B cell (primary cell): Measurements from ENCODE around the gene UGDH. TPM values are rescaled to one million over a fixed set of nuclear protein-coding genes. Genes with fewer than 3 reads are reported as not detected.
A peak's percentile ranks its signal among the peaks of the same experiment; 100 is the strongest.

Experiments
- ATAC-seq: fragments of 200-7000 bp; cut with Tn5 transposase; one replicate; pipeline ENCODE4 v1.10.0; 2021; ENCODE audit warnings: low read depth, mild to moderate bottlenecking, moderate number of reproducible peaks, moderate library complexity
- CTCF ChIA-PET: fragments of 350-600 bp; sonication (Branson Sonifier 250); formaldehyde crosslinking; loops from one replicate; lab custom pipeline; 2021; ENCODE audit warnings: antibody characterized with exemption, inconsistent platforms; lab: Charles Lee
- POLR2A ChIA-PET: fragments of 350-600 bp; sonication (Branson Sonifier 250); formaldehyde crosslinking; loops from one replicate; lab custom pipeline; 2021; ENCODE audit warnings: antibody characterized with exemption; lab: Charles Lee
- DNase-seq: peaks from one replicate; pipeline ENCODE4 v3.0.0; 2013
- H2AFZ ChIP-seq: 2 replicates; pipeline ENCODE4 v1.6.1; 2012; ENCODE audit warnings: mild to moderate bottlenecking, low read depth, low read length; ENCODE audit not compliant: insufficient read depth, poor library complexity, severe bottlenecking
- H3K27ac ChIP-seq, 2 donors: 1 replicate in 1 of 2; 2 replicates in 1 of 2; pipeline ENCODE4 v1.5.1; 2012 to 2013; ENCODE audit warnings: low read length in 2 of 2, mild to moderate bottlenecking in 2 of 2, moderate library complexity in 1 of 2
- H3K27me3 ChIP-seq, 4 experiments: fragments of 200-600 bp in 1 of 4; sonication (generic) in 1 of 4; replicated peaks in 1 of 4; 1 replicate in 2 of 4; 2 replicates in 2 of 4; pipeline versions ENCODE4 v1.6.1 to v1.7.0; 2013 to 2016; ENCODE audit warnings: low read length in 3 of 4, mild to moderate bottlenecking in 2 of 4, mixed read lengths in 1 of 4, moderate library complexity in 1 of 4; ENCODE audit not compliant: insufficient read depth in 4 of 4, control insufficient read depth in 3 of 4; ENCODE audit errors: control extremely low read depth in 1 of 4
- H3K36me3 ChIP-seq, 2 experiments: replicated peaks in 1 of 2; 1 replicate in 1 of 2; 2 replicates in 1 of 2; pipeline versions ENCODE4 v1.6.1 to v1.7.1; 2013; ENCODE audit warnings: low read length in 1 of 2; ENCODE audit not compliant: insufficient read depth in 2 of 2, control insufficient read depth in 1 of 2; ENCODE audit errors: control extremely low read depth in 1 of 2, extremely low read depth in 1 of 2
- H3K4me1 ChIP-seq, 2 donors: fragments of 200-600 bp in 1 of 2; sonication (generic) in 1 of 2; 1 replicate in 1 of 2; 2 replicates in 1 of 2; pipeline versions ENCODE4 v1.5.1 to v1.6.1; 2013 to 2017; ENCODE audit warnings: low read length in 2 of 2; ENCODE audit not compliant: control insufficient read depth in 2 of 2, insufficient read depth in 2 of 2
- H3K4me2 ChIP-seq: replicated peaks from 2 replicates; pipeline ENCODE3; 2012; ENCODE audit warnings: mild to moderate bottlenecking, low read depth, low read length; ENCODE audit not compliant: poor library complexity, severe bottlenecking
- H3K4me3 ChIP-seq, 5 experiments: fragments of 200-600 bp in 1 of 5; sonication (generic) in 1 of 5; 1 replicate in 3 of 5; 2 replicates in 2 of 5; pipeline versions ENCODE4 v1.5.1 to v1.7.0; 2011 to 2016; ENCODE audit warnings: low read length in 4 of 5, mild to moderate bottlenecking in 4 of 5, low read depth in 2 of 5, control low read depth in 1 of 5, moderate library complexity in 1 of 5; ENCODE audit not compliant: insufficient read depth in 1 of 5; ENCODE audit errors: control extremely low read depth in 1 of 5, extremely low read depth in 1 of 5
- H3K79me2 ChIP-seq: fragments of 200-600 bp; sonication (generic); one replicate; pipeline ENCODE4 v1.6.0; 2016; ENCODE audit warnings: low read length; ENCODE audit not compliant: control insufficient read depth, insufficient read depth
- H3K9ac ChIP-seq: fragments of 200-600 bp; sonication (generic); 2 replicates; pipeline ENCODE4 v1.6.1; 2017; ENCODE audit warnings: mild to moderate bottlenecking, low read length, moderate library complexity
- H3K9me3 ChIP-seq, 3 donors: one replicate each; pipeline versions ENCODE4 v1.6.1 to v1.7.1; 2013; ENCODE audit warnings: low read length in 2 of 3; ENCODE audit not compliant: control insufficient read depth in 2 of 3, insufficient read depth in 1 of 3; ENCODE audit errors: control extremely low read depth in 1 of 3
- H4K20me1 ChIP-seq: 2 replicates; pipeline ENCODE4 v1.6.0; 2012; ENCODE audit warnings: mild to moderate bottlenecking, low read length; ENCODE audit not compliant: insufficient read depth, control insufficient read depth, poor library complexity, severe bottlenecking
- H3K27ac Mint-ChIP-seq: one replicate; pipeline ENCODE4 v1.8.0; 2021; ENCODE audit warnings: mixed read lengths
- H3K27me3 Mint-ChIP-seq: one replicate; pipeline ENCODE4 v1.8.0; 2021; ENCODE audit warnings: mixed read lengths
- H3K4me1 Mint-ChIP-seq: one replicate; pipeline ENCODE4 v1.8.0; 2021; ENCODE audit warnings: mixed read lengths
- H3K4me3 Mint-ChIP-seq: one replicate; pipeline ENCODE4 v1.8.0; 2021; ENCODE audit warnings: mixed read lengths
- H3K9me3 Mint-ChIP-seq: one replicate; pipeline ENCODE4 v1.8.0; 2022; ENCODE audit warnings: mixed read lengths; ENCODE audit not compliant: insufficient read depth
- EZH2 ChIP-seq: IDR thresholded peaks from 2 replicates; pipeline ENCODE4 v1.6.1; 2012; ENCODE audit warnings: borderline replicate concordance, low read depth, mild to moderate bottlenecking, moderate library complexity, low read length; ENCODE audit not compliant: insufficient read depth, poor library complexity, severe bottlenecking
- WGBS: methylation state at CpG from one replicate; pipeline ENCODE4 v1.1.5; 2013; ENCODE audit warnings: missing lambda C conversion rate; ENCODE audit not compliant: insufficient coverage; 5-methylcytosine and 5-hydroxymethylcytosine counted together
- intact Hi-C: fragments of 100-400 bp; cut with micrococcal nuclease; formaldehyde crosslinking; loops from one replicate; pipeline ENCODE4 v1.10.0; 2022
- polyA plus RNA-seq: library from polyadenylated mRNA; depleted of rRNA; stranded (reverse); fragments of >200 nt; gene quantifications from 2 replicates; pipeline ENCODE4 v1.2.3, GENCODE V29; 2012
- total RNA-seq, 2 donors: library from RNA; stranded (reverse); fragments of 120-200 nt in 1 of 2; gene quantifications; 1 replicate in 1 of 2; 2 replicates in 1 of 2; pipeline versions ENCODE4 v1.2.3 to v1.2.4, GENCODE V29; 2013 to 2022
- TF ChIP-seq, protein P1 (sequence below): fragments of 200-600 bp; IDR thresholded peaks from one replicate; pipeline ENCODE4 v1.8.0; 2022; ENCODE audit warnings: antibody characterized with exemption, mild to moderate bottlenecking

The UGDH gene
- total and polyA plus RNA-seq, 2 donors (not counting 1 experiment from before 2014, with no cell fraction given), result 3.5 to 25.4 TPM

DNA sequence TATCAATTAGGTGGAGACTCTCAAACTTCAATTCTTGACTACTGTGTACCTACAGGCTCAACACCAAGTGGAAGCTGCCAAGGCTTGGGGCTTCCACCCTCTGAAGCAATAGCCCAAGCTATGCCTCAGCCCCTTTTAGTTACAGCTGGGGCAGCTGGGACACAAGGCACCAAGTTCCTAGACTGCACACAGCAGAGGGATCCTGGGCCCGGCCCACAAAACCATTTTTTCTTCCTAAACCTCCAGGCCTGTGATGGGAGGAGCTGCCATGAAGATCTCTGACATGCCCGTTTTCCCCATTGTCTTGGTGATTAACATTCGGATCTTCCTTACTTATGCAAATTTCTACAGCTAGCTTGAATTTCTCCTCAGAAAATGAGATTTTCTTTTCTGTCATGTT is 3.4 kb upstream of the UGDH start:
- H3K4me3 ChIP-seq, result no peak overlapping the region
- TF ChIP-seq EZH2, result no peak
- TF ChIP-seq, protein P1, sequence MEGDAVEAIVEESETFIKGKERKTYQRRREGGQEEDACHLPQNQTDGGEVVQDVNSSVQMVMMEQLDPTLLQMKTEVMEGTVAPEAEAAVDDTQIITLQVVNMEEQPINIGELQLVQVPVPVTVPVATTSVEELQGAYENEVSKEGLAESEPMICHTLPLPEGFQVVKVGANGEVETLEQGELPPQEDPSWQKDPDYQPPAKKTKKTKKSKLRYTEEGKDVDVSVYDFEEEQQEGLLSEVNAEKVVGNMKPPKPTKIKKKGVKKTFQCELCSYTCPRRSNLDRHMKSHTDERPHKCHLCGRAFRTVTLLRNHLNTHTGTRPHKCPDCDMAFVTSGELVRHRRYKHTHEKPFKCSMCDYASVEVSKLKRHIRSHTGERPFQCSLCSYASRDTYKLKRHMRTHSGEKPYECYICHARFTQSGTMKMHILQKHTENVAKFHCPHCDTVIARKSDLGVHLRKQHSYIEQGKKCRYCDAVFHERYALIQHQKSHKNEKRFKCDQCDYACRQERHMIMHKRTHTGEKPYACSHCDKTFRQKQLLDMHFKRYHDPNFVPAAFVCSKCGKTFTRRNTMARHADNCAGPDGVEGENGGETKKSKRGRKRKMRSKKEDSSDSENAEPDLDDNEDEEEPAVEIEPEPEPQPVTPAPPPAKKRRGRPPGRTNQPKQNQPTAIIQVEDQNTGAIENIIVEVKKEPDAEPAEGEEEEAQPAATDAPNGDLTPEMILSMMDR, result no peak
- Mint-ChIP-seq H3K4me3 (no peak overlapping the region), H3K27ac (no peak overlapping the region), H3K9me3 (peaks cover 5% of the 10 kb centered on the region), H3K4me1 (peaks cover 19% of the 10 kb centered on the region), H3K27me3 (no peaks in the 10 kb centered on the region)
- H3K4me1 ChIP-seq, result peaks cover 14 to 15% of the 10 kb centered on the region in 2 donors
- H3K27me3 ChIP-seq, result no peaks in the 10 kb centered on the region
- WGBS, result 100% methylated on average over 1 of the region's 3 CpGs
- ATAC-seq (no peak), DNase-seq (no peak)
- CTCF ChIA-PET, result no interaction called here
- no peak overlapping the region for H3K4me2 ChIP-seq
- peaks cover 16% of the 10 kb centered on the region for H3K79me2 ChIP-seq
- H2AFZ ChIP-seq, result no peak overlapping the region
- H4K20me1 ChIP-seq, result no peaks in the 10 kb centered on the region
- no peaks in the 10 kb centered on the region for H3K36me3 ChIP-seq
- POLR2A ChIA-PET, result no interaction called here
- H3K27ac ChIP-seq, result no peak overlapping the region
- intact Hi-C loops, result no loop called here
- peaks cover 1 to 17% (median 3%) of the 10 kb centered on the region in 3 donors for H3K9me3 ChIP-seq
- H3K9ac ChIP-seq, result no peak overlapping the region

DNA sequence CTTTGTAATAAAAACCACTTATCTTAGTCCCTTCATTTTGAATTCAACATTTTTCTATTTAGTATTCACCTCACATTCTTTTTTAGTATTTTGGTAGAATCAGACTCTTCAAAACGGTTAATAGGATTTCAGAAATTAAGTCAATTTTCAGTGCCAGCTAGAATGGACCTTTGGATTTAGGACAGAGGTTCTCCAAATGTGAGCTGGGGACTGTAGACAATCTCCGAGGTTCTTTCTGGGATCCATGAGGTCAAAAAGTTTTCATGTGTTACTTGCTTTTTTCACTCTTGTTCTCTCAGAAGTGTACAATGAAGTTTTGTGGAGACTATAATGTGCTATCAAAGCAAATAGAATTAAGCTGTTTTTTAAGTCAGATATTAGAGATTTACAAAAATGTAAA is 2.3 kb upstream of the UGDH start:
- Histone ChIP-seq H3K4me1 (peaks cover 14 to 15% of the 10 kb centered on the region in 2 donors), H3K4me3 (no peak overlapping the region), H3K27ac (no peak overlapping the region), H3K36me3 (no peaks in the 10 kb centered on the region), H3K79me2 (peaks cover 27% of the 10 kb centered on the region), H3K9ac (no peak overlapping the region), H3K4me2 (no peak overlapping the region), H2AFZ (no peak overlapping the region), H3K27me3 (no peaks in the 10 kb centered on the region), H4K20me1 (no peaks in the 10 kb centered on the region), H3K9me3 (peaks cover 1 to 17% (median 3%) of the 10 kb centered on the region in 3 donors)
- peaks cover 19% of the 10 kb centered on the region for H3K4me1 Mint-ChIP-seq
- 83% methylated on average over 2 of the region's 2 CpGs for WGBS
- no peak overlapping the region for H3K27ac Mint-ChIP-seq
- ATAC-seq (no peak), DNase-seq (no peak)
- no peak for TF ChIP-seq EZH2
- TF ChIP-seq, protein P1, result no peak
- peaks cover 5% of the 10 kb centered on the region for H3K9me3 Mint-ChIP-seq
- intact Hi-C loops, result no loop called here
- no peaks in the 10 kb centered on the region for H3K27me3 Mint-ChIP-seq
- POLR2A ChIA-PET, result no interaction called here
- CTCF ChIA-PET, result interaction anchor here (0.6 kb wide), 1 partner anchor 129 kb away, joined by 3 read pairs; no protein-coding TSS in a partner anchor
- peak overlapping the region; percentile 53 for H3K4me3 Mint-ChIP-seq
